ENCODE results near the gene CDHR1.
A peak's percentile ranks its signal among the peaks of the same experiment; 100 is the strongest.

CDHR1 gene

GRCh38 chr10:84263716-84264115, 69.4 kb downstream of the CDHR1 start:
- H3K79me2 ChIP-seq (ENCODE audit: insufficient read depth, low read length): no peaks in the 10 kb centered on the region
- TF ChIP-seq, protein P1, sequence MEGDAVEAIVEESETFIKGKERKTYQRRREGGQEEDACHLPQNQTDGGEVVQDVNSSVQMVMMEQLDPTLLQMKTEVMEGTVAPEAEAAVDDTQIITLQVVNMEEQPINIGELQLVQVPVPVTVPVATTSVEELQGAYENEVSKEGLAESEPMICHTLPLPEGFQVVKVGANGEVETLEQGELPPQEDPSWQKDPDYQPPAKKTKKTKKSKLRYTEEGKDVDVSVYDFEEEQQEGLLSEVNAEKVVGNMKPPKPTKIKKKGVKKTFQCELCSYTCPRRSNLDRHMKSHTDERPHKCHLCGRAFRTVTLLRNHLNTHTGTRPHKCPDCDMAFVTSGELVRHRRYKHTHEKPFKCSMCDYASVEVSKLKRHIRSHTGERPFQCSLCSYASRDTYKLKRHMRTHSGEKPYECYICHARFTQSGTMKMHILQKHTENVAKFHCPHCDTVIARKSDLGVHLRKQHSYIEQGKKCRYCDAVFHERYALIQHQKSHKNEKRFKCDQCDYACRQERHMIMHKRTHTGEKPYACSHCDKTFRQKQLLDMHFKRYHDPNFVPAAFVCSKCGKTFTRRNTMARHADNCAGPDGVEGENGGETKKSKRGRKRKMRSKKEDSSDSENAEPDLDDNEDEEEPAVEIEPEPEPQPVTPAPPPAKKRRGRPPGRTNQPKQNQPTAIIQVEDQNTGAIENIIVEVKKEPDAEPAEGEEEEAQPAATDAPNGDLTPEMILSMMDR (IDR thresholded peaks at IDR 0.05; ENCODE audit: insufficient read depth, low read length, poor library complexity, severe bottlenecking): no peak
- no peak for TF ChIP-seq EZH2phosphoT487 (conservative IDR thresholded peaks at IDR 0.05; ENCODE audit: low read length)
- no peak overlapping the region for H3K9ac ChIP-seq (ENCODE audit: low read length)
- H2AFZ ChIP-seq (ENCODE audit: low read depth, low read length, severe bottlenecking): no peak overlapping the region
- no peaks in the 10 kb centered on the region for H3F3A ChIP-seq (ENCODE audit: insufficient read depth)
- no peak overlapping the region for H3K27ac ChIP-seq (ENCODE audit: low read depth, low read length)
- no peak overlapping the region for H3K4me3 ChIP-seq (ENCODE audit: insufficient read depth, low read length, poor library complexity, severe bottlenecking)
- H3K27me3 ChIP-seq (ENCODE audit: low read length): no peaks in the 10 kb centered on the region
- H3K9me2 ChIP-seq (replicated peaks; ENCODE audit: insufficient read depth, low read length): no peaks in the 10 kb centered on the region
- H3K4me2 ChIP-seq (ENCODE audit: low read depth, low read length, poor library complexity, severe bottlenecking): no peak overlapping the region
- no peaks in the 10 kb centered on the region for H3K9me3 ChIP-seq (ENCODE audit: insufficient read depth, low read length)
- no peaks in the 10 kb centered on the region for H3K36me3 ChIP-seq (ENCODE audit: low read length)
- no peaks in the 10 kb centered on the region for H4K20me1 ChIP-seq (ENCODE audit: low read depth, low read length)

DNA sequence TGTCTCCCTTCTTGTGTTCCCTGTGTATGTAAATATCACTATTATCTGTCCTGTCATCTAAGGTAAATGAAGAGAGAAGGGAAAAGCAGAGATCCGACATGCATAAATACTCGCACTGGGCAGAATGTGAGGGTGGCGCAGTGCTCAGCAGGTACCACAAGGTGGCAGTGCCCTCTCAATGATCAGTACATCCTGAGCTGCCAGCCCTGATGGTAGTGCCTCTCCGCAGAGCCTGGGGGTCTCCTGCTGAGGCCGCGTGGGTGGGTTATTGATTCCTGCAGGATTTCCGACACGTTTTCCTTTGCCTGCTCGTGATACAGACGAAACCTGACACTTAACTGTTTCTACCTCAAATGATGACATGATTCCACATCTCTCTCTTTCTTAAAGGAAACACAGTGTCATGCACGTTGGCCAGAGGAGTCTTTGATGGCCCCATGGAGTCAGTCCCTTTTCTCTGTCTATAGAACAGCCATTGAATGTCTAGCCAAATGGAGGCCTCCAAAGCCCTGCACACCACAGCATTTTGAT, 70.3 kb downstream of the CDHR1 start:
- Histone ChIP-seq H2AFZ (ENCODE audit: low read depth, low read length, severe bottlenecking) (no peak overlapping the region), H3F3A (ENCODE audit: insufficient read depth) (no peaks in the 10 kb centered on the region), H3K4me3 (ENCODE audit: insufficient read depth, low read length, poor library complexity, severe bottlenecking) (no peak overlapping the region), H4K20me1 (ENCODE audit: low read depth, low read length) (no peaks in the 10 kb centered on the region), H3K79me2 (ENCODE audit: insufficient read depth, low read length) (no peaks in the 10 kb centered on the region), H3K27me3 (ENCODE audit: low read length) (no peaks in the 10 kb centered on the region), H3K27ac (ENCODE audit: low read depth, low read length) (no peak overlapping the region), H3K9me3 (ENCODE audit: insufficient read depth, low read length) (no peaks in the 10 kb centered on the region), H3K9me2 (replicated peaks; ENCODE audit: insufficient read depth, low read length) (no peaks in the 10 kb centered on the region), H3K9ac (ENCODE audit: low read length) (no peak overlapping the region), H3K36me3 (ENCODE audit: low read length) (no peaks in the 10 kb centered on the region), H3K4me2 (ENCODE audit: low read depth, low read length, poor library complexity, severe bottlenecking) (no peak overlapping the region)
- TF ChIP-seq, protein P1 (IDR thresholded peaks at IDR 0.05; ENCODE audit: insufficient read depth, low read length, poor library complexity, severe bottlenecking): peak; percentile 89
- TF ChIP-seq EZH2phosphoT487 (conservative IDR thresholded peaks at IDR 0.05; ENCODE audit: low read length): no peak

GRCh38 chr10:84265418-84265817, 71.1 kb downstream of the CDHR1 start:
- Histone ChIP-seq H3K36me3 (ENCODE audit: low read length) (no peaks in the 10 kb centered on the region), H3K9ac (ENCODE audit: low read length) (no peak overlapping the region), H3K4me2 (ENCODE audit: low read depth, low read length, poor library complexity, severe bottlenecking) (no peak overlapping the region), H4K20me1 (ENCODE audit: low read depth, low read length) (no peaks in the 10 kb centered on the region), H3K27me3 (ENCODE audit: low read length) (no peaks in the 10 kb centered on the region), H3K9me3 (ENCODE audit: insufficient read depth, low read length) (no peaks in the 10 kb centered on the region), H2AFZ (ENCODE audit: low read depth, low read length, severe bottlenecking) (no peak overlapping the region), H3K4me3 (ENCODE audit: insufficient read depth, low read length, poor library complexity, severe bottlenecking) (no peak overlapping the region), H3K79me2 (ENCODE audit: insufficient read depth, low read length) (no peaks in the 10 kb centered on the region), H3F3A (ENCODE audit: insufficient read depth) (no peaks in the 10 kb centered on the region), H3K27ac (ENCODE audit: low read depth, low read length) (no peak overlapping the region), H3K9me2 (replicated peaks; ENCODE audit: insufficient read depth, low read length) (no peaks in the 10 kb centered on the region)
- TF ChIP-seq EZH2phosphoT487 (conservative IDR thresholded peaks at IDR 0.05; ENCODE audit: low read length): no peak
- TF ChIP-seq, protein P1 (IDR thresholded peaks at IDR 0.05; ENCODE audit: insufficient read depth, low read length, poor library complexity, severe bottlenecking): no peak

Measured in SU-DHL-6 (cell line).